Measurements from ENCODE around the gene XNDC1N. TPM values are rescaled to one million over a fixed set of nuclear protein-coding genes. Genes with fewer than 3 reads are reported as not detected.

Gene XNDC1N
- total RNA-seq, 1 donor from 2014 or later: 9.1 TPM

DNA sequence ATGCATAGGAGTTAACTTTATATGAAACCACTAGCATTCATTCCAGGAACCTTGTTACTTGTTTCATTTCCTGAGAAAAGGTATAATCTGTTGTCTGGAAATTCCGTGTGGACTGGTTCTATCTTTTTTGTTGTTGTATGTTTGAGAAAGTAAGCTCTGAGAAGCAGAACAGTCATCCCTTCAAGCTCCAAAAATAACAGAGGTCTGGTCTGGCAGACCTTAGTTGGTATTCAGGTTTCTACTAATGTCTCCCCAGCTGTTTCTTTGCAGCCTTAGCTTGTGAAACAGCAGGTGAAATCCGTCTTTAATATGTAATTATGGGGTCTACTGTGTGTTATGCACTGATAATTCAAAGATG, 2.8 kb upstream of the XNDC1N start:
- no peaks in the 10 kb centered on the region for H3K27me3 ChIP-seq (ENCODE audit: low read depth)
- H3K4me1 ChIP-seq: peaks cover 40% of the 10 kb centered on the region
- H3K36me3 ChIP-seq: no peaks in the 10 kb centered on the region
- H3K9me3 ChIP-seq: no peaks in the 10 kb centered on the region
- no peak overlapping the region for H3K4me3 ChIP-seq
- no peak for DNase-seq
- intact Hi-C loops (cut with DNase I): no loop called here
- TF ChIP-seq, protein P1, sequence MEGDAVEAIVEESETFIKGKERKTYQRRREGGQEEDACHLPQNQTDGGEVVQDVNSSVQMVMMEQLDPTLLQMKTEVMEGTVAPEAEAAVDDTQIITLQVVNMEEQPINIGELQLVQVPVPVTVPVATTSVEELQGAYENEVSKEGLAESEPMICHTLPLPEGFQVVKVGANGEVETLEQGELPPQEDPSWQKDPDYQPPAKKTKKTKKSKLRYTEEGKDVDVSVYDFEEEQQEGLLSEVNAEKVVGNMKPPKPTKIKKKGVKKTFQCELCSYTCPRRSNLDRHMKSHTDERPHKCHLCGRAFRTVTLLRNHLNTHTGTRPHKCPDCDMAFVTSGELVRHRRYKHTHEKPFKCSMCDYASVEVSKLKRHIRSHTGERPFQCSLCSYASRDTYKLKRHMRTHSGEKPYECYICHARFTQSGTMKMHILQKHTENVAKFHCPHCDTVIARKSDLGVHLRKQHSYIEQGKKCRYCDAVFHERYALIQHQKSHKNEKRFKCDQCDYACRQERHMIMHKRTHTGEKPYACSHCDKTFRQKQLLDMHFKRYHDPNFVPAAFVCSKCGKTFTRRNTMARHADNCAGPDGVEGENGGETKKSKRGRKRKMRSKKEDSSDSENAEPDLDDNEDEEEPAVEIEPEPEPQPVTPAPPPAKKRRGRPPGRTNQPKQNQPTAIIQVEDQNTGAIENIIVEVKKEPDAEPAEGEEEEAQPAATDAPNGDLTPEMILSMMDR (IDR thresholded peaks at IDR 0.05): no peak
- H3K27ac ChIP-seq: no peak overlapping the region
- ATAC-seq: no peak

GRCh38 chr11:71930556-71931244, 2.3 kb upstream of the XNDC1N start:
- intact Hi-C loops (cut with DNase I): no loop called here
- TF ChIP-seq, protein P1 (IDR thresholded peaks at IDR 0.05): no peak
- no peak overlapping the region for H3K4me3 ChIP-seq
- H3K36me3 ChIP-seq: no peaks in the 10 kb centered on the region
- H3K27ac ChIP-seq: no peak overlapping the region
- H3K27me3 ChIP-seq (ENCODE audit: low read depth): no peaks in the 10 kb centered on the region
- no peaks in the 10 kb centered on the region for H3K9me3 ChIP-seq
- H3K4me1 ChIP-seq: peaks cover 40% of the 10 kb centered on the region
- no peak for ATAC-seq
- DNase-seq: no peak

GRCh38 chr11:71929491-71929890, 1.1 kb upstream of the XNDC1N start:
- Histone ChIP-seq H3K27me3 (ENCODE audit: low read depth) (no peaks in the 10 kb centered on the region), H3K4me3 (peak overlapping the region; percentile 98), H3K9me3 (no peaks in the 10 kb centered on the region), H3K4me1 (peaks cover 40% of the 10 kb centered on the region), H3K27ac (peak overlapping the region; percentile 96), H3K36me3 (no peaks in the 10 kb centered on the region)
- ATAC-seq (no peak), DNase-seq (no peak)
- TF ChIP-seq, protein P1 (IDR thresholded peaks at IDR 0.05): no peak
- intact Hi-C loops (cut with DNase I): no loop called here

DNA sequence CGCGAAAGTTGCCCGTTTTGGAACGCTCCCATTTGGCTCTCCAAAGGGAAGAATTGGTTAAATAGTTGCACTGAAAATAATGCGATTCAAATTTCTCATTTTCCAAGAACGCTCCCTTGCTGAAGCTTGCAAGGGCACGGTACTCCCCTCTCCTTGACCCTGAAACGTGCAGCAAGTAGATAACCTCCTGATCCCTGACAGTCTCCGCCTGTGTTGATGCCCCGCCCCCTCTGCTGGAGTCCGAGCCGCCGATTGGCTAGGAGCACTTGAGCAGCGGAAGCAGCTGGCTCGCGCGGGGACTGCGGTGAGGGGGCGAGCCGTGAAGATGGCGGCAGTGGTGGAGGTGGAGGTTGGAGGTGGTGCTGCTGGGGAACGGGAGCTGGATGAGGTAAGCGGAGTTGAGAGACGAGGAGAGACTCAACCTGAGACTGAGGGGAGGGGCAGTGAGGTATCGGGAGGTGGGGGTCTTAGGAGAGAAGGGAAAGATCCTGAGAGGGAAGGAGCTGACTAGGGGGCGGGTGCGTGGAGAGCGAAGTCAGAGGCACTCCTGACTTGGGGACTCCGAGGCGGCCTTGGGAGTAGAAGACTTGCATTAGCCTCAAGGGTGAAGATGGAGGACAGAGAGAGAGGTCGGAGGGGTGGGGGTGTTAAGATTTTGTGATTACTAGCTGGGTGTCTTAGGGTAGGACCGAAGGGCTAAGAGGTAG, 496 bp upstream of the XNDC1N start, which contains the start of gene RNF121:
TSS of gene RNF121 (plus strand) at position 310 of the 707 bp plus-strand sequence. CDS start at position 326, 16 bp downstream.
- H3K4me3 ChIP-seq: peak within 1 kb of the TSS; percentile 98
- no peaks in the 10 kb centered on the region for H3K36me3 ChIP-seq
- H3K4me1 ChIP-seq: peaks cover 40% of the 10 kb centered on the region
- peak within 1 kb of the TSS; percentile 96 for H3K27ac ChIP-seq
- no peaks in the 10 kb centered on the region for H3K27me3 ChIP-seq (ENCODE audit: low read depth)
- TF ChIP-seq, protein P1 (IDR thresholded peaks at IDR 0.05): no peak
- intact Hi-C loops (cut with DNase I): no loop called here
- ATAC-seq (peak; percentile 99 to 100), DNase-seq (peak; percentile 98)
- no peaks in the 10 kb centered on the region for H3K9me3 ChIP-seq

DNA sequence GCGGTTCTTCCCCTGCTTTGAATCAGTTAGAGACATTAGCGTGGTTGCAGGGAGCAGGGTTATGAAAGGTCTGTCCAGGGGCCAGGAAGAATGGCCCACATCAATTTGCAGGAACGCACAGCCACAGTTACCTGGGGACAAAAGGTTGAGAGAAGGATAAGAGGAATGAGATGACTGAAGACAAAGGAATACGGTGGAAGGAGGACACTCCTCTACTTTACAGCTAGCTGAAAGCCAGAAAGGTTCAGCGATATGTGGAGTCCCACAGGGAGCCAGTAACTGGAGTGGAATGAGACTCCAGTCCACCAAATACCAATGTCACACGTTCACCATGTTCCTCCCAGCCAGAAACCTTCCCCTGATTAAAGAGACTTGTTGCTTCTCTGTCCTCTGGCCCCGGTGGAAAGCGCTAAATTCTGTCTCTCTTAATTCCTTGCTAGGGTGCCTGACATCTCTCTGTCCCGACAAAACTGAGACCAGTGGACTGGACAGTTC, 10.7 kb downstream of the XNDC1N start:
- intact Hi-C loops (cut with DNase I): no loop called here
- DNase-seq: no peak
- TF ChIP-seq, protein P1 (IDR thresholded peaks at IDR 0.05): no peak
- Histone ChIP-seq H3K36me3 (peaks cover 59% of the 10 kb centered on the region), H3K9me3 (no peaks in the 10 kb centered on the region), H3K4me1 (no peaks in the 10 kb centered on the region), H3K27ac (no peak overlapping the region), H3K4me3 (no peak overlapping the region), H3K27me3 (ENCODE audit: low read depth) (no peaks in the 10 kb centered on the region)
- ATAC-seq: no peak

Data from lower lobe of right lung (tissue), 2 donors.